PFSK-1 (cell line): ENCODE measurements around the gene AP2A2.

Experiments
- FOXP2 ChIP-seq: optimal IDR thresholded peaks from 2 replicates; pipeline ENCODE3; 2011; ENCODE audit warnings: borderline replicate concordance, control low read depth, inconsistent platforms; ENCODE audit not compliant: insufficient read depth; ENCODE audit errors: extremely low read length, extremely low read depth
- POLR2AphosphoS5 ChIP-seq: IDR thresholded peaks from 2 replicates; pipeline ENCODE4 v1.6.1; 2012; ENCODE audit warnings: low read depth, mild to moderate bottlenecking, control low read depth, low read length, moderate library complexity
- REST ChIP-seq, 2 experiments: IDR thresholded peaks; 2 replicates each; pipeline versions ENCODE4 v1.6.1 to v1.8.0; 2011 to 2012; ENCODE audit warnings: low read depth in 2 of 2, low read length in 2 of 2, control low read depth in 1 of 2, inconsistent platforms in 1 of 2, mild to moderate bottlenecking in 1 of 2, moderate library complexity in 1 of 2; ENCODE audit not compliant: insufficient read depth in 1 of 2
- SIN3A ChIP-seq: IDR thresholded peaks from 2 replicates; pipeline ENCODE4 v1.6.1; 2012; ENCODE audit warnings: mild to moderate bottlenecking, low read length, moderate library complexity, borderline replicate concordance; ENCODE audit not compliant: insufficient read depth
- TAF1 ChIP-seq: IDR thresholded peaks from 2 replicates; pipeline ENCODE4 v1.6.1; 2012; ENCODE audit warnings: low read length, control low read depth, borderline replicate concordance; ENCODE audit not compliant: insufficient read depth

AP2A2 gene

GRCh38 chr11:1022411-1022810, 96.7 kb downstream of the AP2A2 start:
- no peak for TF ChIP-seq REST (IDR thresholded peaks at IDR 0.05; ENCODE audit: insufficient read depth in 1 of 2, low read depth in 2 of 2, low read length in 2 of 2)
- TF ChIP-seq FOXP2: no peak
- TF ChIP-seq TAF1: no peak

DNA sequence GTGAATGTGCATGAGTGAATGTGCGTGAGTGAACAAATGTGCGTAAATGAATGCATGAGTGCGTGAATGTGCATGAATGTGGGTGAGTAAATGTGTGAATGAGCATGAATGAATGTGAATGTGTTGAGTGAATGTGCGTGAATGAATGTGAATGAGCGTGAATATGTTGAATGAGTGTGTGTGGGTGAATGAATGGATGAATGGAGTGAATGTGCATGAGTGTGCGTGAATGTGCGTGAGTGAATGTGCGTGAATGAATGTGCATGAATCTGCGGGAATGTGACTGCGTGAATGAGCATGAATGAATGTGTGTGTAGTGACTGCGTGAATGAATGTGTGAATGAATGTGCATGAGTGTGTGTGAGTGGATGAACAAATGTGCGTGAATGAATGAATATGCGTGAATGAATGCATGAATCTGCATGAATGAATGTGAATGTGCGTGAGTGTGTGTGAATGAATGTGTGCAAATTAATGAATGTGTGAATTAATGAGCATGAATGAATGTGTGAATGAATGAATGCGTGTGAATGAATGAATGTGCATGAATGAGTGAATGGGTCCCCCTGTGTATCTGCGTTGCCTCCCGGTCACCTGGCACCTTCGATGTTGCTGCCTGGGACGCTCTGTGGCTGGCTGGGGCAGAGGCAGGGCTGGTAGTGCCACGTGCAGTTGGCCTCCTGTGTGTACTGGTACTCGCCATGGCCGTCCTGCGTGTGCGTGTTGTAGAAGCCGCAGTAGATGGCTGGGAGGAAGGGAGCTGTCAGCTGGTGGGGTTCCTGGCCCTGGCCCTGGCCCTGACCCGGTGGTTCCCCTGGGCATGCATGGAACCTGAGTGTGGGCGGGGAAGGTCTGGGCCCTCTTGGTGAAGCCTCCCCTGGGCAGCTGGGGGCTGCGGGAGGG, 97.5 kb downstream of the AP2A2 start:
- peak; percentile 28; the same call in 1 of the 2 replicates for TF ChIP-seq TAF1
- TF ChIP-seq FOXP2: no peak

- TF ChIP-seq TAF1: no peak
- no peak for TF ChIP-seq POLR2AphosphoS5
Measured at GRCh38 chr11:1023811-1024596, 98.3 kb downstream of the AP2A2 start.

DNA sequence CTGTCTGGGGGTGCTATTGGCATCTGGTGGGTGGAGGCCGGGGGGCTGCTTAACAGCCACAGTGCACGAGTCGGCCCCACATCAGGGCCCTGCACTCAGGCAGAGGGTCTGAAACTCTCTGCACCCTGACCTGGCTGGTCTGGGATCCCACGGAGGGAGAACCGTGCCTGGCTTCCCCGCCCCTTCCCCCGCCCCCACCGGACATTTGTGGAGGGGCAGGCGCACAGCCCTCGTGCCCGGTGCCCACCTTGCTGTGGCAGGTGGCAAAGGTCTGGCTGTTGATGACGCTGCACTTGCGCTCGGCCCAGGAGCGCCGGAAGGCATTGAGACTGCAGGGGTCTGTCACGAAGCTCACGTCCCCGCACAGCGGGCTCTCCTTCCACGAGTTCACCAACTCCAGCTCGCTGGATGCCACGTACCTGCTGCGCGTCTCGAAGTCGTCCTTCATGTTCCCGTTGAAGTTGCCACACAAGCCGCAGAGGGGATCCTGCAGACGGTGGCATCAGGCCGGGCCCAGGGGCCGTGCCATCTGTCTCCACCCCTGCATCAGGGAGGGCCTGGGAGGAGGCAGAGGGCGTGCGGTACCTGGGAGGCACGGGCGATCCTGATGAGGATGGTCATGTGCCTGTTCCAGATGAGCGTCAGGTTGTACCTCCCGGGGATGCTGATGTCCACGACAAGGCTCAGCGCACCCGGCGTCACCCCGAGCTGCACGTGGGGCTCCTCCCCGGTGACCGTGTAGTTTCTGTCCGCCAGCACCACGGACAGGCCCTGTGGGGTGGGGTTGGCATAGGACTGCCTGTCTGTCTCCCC, 99.1 kb downstream of the AP2A2 start:
- TF ChIP-seq TAF1: no peak

DNA sequence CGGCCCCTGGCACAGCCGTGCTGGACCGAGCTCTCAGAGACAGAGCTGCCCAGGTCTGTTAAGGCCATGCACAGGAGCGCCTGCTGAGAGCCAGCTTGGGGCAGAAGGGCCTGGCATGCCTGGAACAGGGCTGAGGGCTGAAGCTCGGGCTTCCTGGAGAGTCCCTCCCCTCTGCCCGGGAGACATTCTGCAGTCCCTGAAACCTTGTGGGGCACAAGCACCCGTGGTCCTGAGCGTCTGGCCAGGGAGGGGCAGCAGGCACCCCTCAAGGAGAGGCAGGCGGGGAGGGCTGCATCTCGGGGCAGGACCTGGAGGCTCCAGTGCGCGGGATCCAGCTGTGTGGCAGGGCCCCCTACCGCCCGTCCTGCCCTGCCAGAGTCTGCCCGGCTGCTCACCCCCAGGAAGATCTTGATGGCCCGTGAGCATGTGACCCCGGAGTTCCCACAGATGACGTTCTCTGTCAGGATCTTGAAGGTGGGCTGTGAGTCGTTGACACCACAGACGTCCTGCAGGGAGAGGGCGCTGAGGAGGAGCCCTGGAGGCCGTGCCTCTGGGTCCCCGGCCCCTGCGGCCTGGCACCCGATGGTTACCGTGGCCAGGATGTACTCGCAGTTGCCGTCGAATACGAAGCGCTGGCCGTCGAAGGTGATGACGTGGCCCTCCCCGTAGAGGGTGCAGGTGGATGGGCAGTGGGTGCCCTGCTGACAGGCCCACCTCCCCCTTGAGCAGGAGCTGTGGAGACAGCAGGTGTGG, 99.9 kb downstream of the AP2A2 start:
- TF ChIP-seq POLR2AphosphoS5: no peak
- no peak for TF ChIP-seq TAF1
- no peak for TF ChIP-seq FOXP2
- no peak for TF ChIP-seq REST (IDR thresholded peaks at IDR 0.05; ENCODE audit: insufficient read depth in 1 of 2, low read depth in 2 of 2, low read length in 2 of 2)
- no peak for TF ChIP-seq SIN3A

DNA sequence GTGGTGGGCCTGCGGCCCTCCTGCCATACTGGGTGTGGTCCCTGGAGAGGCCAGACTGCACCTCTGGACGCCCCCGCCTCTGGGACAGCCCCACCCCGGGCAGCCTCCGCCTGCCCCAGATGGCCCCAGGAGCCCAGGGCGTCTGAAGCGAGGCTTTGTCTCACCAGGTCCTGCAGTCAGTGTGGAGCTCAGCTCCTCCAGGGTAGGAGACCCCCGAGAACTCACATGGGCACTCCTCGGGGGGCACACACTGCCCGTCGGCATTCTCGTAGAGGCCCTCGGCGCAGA, 100.4 kb downstream of the AP2A2 start:
- TF ChIP-seq TAF1: no peak
- no peak for TF ChIP-seq SIN3A
- TF ChIP-seq FOXP2: no peak
- no peak for TF ChIP-seq REST (IDR thresholded peaks at IDR 0.05; ENCODE audit: insufficient read depth in 1 of 2, low read depth in 2 of 2, low read length in 2 of 2)
- TF ChIP-seq POLR2AphosphoS5: no peak
